GM23248 (cell line): Measurements from ENCODE around the gene CARM1.

Experiments used
- EZH2 ChIP-seq: fragments of 200-600 bp; sonication (generic); IDR thresholded peaks from 2 replicates; pipeline ENCODE4 v1.6.1; 2018; ENCODE audit warnings: antibody characterized with exemption, mild to moderate bottlenecking; ENCODE audit not compliant: insufficient read depth, poor library complexity, severe bottlenecking
- EZH2phosphoT487 ChIP-seq: fragments of 200-600 bp; sonication (generic); IDR thresholded peaks from 2 replicates; pipeline ENCODE4 v1.6.1; 2018; ENCODE audit warnings: antibody characterized with exemption, moderate library complexity, mild to moderate bottlenecking, low read depth; ENCODE audit not compliant: insufficient read depth

- TF ChIP-seq EZH2phosphoT487 (no peak), EZH2 (no peak)
Measured at GRCh38 chr19:10968527-10969135, 97.3 kb downstream of the CARM1 start.
